ENCODE data around the gene SIDT2.

GRCh38 chr11:117232092-117232878 is 53.7 kb downstream of the SIDT2 start, which contains the start of gene RNF214:
- TF ChIP-seq CTCF (IDR thresholded peaks at IDR 0.05): peak; percentile 100
- TF ChIP-seq POLR2AphosphoS5 (IDR thresholded peaks at IDR 0.05; ENCODE audit: low read depth, low read length): peak; percentile 62; the same call in 1 of the 2 replicates
- TF ChIP-seq SIN3A (IDR thresholded peaks at IDR 0.05; ENCODE audit: borderline replicate concordance, insufficient read depth, low read depth, low read length): peak; percentile 82; the same call in 1 of the 2 replicates

All from Panc1 (cell line).